HG03442 (cell line): ENCODE data around the gene PSPN.

ENCODE experiments used
- ATAC-seq: cut with Tn5 transposase; IDR thresholded peaks from one replicate; pipeline ENCODE4 v1.9.1; 2021; ENCODE audit warnings: mild to moderate bottlenecking, moderate library complexity; ENCODE audit not compliant: unreplicated experiment

PSPN gene

DNA sequence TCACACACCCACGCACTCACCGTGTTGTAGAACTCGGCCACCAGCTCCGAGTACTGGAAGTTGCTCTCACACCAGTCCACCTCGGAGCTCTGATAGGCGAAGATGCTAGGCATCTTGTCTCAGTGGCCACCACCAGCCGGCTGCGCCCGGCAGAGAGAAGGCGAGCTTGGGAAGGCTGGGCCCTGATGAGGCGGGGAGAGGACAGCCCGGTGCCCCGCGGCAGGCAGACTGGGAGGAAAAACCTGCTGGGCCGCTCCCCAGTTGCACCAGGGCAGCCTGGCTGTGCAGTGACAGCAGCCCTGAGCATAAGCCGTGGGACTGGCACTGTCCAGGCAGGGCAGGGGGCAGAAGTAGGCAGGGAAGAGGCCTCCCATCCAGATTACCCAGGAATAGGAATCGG, 42.3 kb downstream of the PSPN start, which contains the start of gene ACER1:
Gene ACER1 (minus strand): TSS at position 174 of the 400 bp plus-strand sequence. CDS start 61 bp downstream, at position 113.
- no peak for ATAC-seq

DNA sequence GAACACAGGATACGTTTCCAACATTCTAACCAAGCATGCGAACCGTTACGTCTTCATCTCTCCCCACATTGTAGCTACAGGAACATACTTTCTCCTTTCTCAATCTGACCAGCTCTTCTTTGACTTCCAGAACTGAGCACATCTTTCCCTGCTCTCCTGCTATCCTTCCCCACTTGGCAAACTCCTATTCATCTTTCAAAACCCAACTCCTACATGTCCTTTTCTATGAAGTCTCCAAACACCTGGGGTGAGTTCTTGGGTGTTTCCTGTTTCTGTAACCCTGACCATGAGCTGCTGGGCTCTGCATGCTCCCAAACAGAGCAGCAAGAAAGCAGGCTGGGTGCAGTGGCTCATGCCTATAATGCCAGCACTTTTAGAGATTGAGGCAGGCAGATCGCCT, 48.9 kb downstream of the PSPN start:
- no peak for ATAC-seq

DNA sequence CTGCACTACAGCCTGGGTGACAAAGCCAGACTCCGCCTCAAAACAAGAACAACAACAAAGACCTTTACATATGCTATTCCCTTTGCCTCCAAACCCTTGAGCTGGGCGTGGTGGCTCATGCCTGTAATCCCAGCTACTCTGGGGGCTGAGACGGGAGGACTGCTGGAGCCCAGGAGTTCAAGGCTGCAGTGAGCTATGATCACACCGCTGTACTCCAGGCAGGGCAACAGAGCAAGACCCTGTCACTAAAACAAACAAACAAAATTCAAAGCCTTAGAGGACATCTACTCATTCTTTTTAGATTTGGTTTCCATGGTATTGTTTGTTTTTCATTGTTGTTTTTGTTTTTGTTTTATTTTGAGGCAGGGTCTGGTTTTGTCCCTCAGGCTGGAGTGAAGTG, 50.1 kb downstream of the PSPN start:
- no peak for ATAC-seq
